ENCODE results near the gene OSGIN1. TPM values are rescaled to one million over a fixed set of nuclear protein-coding genes. Genes with fewer than 3 reads are reported as not detected.
"Not testable (repeated sequence)": the region's sequence is repeated elsewhere in the genome, so short reads cannot be mapped to it uniquely, and the experiment has no call there.

Gene OSGIN1
- total RNA-seq, 1 experiment from 2014 or later = 1.7 TPM

DNA sequence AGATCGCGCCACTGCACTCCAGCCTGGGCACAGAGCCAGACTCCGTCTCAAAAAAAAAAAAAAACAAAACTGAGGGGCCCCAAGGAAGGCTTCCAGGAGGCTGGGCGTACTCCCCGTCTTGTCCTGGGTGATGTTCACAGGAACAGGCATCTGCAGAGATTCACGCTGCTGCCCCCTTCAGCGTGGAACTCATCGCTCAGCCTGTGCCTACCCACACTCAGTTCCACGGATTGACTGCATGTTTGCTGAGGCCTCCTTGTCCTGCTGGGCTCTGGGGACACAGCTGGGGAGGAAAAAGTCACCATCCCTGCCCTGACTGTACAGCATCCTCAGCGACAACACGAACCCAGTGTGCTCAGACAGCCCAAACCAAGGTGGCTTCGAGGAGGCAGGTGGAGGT lies 12.9 kb upstream of the OSGIN1 start:
- ATAC-seq (peak; percentile 23; the same call in 1 of the 2 replicates), DNase-seq (ENCODE audit: low spot score) (no peak)
- TF ChIP-seq, protein P1, sequence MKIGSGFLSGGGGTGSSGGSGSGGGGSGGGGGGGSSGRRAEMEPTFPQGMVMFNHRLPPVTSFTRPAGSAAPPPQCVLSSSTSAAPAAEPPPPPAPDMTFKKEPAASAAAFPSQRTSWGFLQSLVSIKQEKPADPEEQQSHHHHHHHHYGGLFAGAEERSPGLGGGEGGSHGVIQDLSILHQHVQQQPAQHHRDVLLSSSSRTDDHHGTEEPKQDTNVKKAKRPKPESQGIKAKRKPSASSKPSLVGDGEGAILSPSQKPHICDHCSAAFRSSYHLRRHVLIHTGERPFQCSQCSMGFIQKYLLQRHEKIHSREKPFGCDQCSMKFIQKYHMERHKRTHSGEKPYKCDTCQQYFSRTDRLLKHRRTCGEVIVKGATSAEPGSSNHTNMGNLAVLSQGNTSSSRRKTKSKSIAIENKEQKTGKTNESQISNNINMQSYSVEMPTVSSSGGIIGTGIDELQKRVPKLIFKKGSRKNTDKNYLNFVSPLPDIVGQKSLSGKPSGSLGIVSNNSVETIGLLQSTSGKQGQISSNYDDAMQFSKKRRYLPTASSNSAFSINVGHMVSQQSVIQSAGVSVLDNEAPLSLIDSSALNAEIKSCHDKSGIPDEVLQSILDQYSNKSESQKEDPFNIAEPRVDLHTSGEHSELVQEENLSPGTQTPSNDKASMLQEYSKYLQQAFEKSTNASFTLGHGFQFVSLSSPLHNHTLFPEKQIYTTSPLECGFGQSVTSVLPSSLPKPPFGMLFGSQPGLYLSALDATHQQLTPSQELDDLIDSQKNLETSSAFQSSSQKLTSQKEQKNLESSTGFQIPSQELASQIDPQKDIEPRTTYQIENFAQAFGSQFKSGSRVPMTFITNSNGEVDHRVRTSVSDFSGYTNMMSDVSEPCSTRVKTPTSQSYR (CRISPR knock-in tag; IDR thresholded peaks at IDR 0.05) = no peak
- TF ChIP-seq, protein P2, sequence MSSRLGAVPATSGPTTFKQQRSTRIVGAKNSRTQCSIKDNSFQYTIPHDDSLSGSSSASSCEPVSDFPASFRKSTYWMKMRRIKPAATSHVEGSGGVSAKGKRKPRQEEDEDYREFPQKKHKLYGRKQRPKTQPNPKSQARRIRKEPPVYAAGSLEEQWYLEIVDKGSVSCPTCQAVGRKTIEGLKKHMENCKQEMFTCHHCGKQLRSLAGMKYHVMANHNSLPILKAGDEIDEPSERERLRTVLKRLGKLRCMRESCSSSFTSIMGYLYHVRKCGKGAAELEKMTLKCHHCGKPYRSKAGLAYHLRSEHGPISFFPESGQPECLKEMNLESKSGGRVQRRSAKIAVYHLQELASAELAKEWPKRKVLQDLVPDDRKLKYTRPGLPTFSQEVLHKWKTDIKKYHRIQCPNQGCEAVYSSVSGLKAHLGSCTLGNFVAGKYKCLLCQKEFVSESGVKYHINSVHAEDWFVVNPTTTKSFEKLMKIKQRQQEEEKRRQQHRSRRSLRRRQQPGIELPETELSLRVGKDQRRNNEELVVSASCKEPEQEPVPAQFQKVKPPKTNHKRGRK (CRISPR knock-in tag; IDR thresholded peaks at IDR 0.05; ENCODE audit: borderline replicate concordance) = no peak
- TF ChIP-seq OVOL2 (CRISPR knock-in tag; IDR thresholded peaks at IDR 0.05; ENCODE audit: borderline replicate concordance) (no peak), KAT7 (CRISPR knock-in tag; IDR thresholded peaks at IDR 0.05; ENCODE audit: borderline replicate concordance) (no peak), NR1H2 (CRISPR knock-in tag; IDR thresholded peaks at IDR 0.05) (no peak), CREB1 (CRISPR knock-in tag; IDR thresholded peaks at IDR 0.05) (no peak), NFATC4 (CRISPR knock-in tag; IDR thresholded peaks at IDR 0.05) (no peak), SMAD3 (CRISPR knock-in tag; IDR thresholded peaks at IDR 0.05; ENCODE audit: borderline replicate concordance) (no peak)
- TF ChIP-seq, protein P3, sequence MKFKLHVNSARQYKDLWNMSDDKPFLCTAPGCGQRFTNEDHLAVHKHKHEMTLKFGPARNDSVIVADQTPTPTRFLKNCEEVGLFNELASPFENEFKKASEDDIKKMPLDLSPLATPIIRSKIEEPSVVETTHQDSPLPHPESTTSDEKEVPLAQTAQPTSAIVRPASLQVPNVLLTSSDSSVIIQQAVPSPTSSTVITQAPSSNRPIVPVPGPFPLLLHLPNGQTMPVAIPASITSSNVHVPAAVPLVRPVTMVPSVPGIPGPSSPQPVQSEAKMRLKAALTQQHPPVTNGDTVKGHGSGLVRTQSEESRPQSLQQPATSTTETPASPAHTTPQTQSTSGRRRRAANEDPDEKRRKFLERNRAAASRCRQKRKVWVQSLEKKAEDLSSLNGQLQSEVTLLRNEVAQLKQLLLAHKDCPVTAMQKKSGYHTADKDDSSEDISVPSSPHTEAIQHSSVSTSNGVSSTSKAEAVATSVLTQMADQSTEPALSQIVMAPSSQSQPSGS (CRISPR knock-in tag; IDR thresholded peaks at IDR 0.05; ENCODE audit: borderline replicate concordance, low read depth) = no peak
- Mint-ChIP-seq H3K27ac (no peak overlapping the region), H3K9me3 (no peaks in the 10 kb centered on the region), H3K27me3 (ENCODE audit: low read depth) (no peaks in the 10 kb centered on the region; the same call in 1 of the 2 replicates), H3K36me3 (no peaks in the 10 kb centered on the region), H3K4me1 (peaks cover 7% of the 10 kb centered on the region; the same call in 1 of the 2 replicates), H3K4me3 (no peak overlapping the region)
- POLR2A ChIA-PET = no interaction called here
- CTCF ChIA-PET = interaction anchor here (0.7 to 1.4 kb wide), 3 partner anchors 8 to 14 kb away, joined by 3 to 7 read pairs (median 4); no protein-coding TSS in a partner anchor

DNA sequence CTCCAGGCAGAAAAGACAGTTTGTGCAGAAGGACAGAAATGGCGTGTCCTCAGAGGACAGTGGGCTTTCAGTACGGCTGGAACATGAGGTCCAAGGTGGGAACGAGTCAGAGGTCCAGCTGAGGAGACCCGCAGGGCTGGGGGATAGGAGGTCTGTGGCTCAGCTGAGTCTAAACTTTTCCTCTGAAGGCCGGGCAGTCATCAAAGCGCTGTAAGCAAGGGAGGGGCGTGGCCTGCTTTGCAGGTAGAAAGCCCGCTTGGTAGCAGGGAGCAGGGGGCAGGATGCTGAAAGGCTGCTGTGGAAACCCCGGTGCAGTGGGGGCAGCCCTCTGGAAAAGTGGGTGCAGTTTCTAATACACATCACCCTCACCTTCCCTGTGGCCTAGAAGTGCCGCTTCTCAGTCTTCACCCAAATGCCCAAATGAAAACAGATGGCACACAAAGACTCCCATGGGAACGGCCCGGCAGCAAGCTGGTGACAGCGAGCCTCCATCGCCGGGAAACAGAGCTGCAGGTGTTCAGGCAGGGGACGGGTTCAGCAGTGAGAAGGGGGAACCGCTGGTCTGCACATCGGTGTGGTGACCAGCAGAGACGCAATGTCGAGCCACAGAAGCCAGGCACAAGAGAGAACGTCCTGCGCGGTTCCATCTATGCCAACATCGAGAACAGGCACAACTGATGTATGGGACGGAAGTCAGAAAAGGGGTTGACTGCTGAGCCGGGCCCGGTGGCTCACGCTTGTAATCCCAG lies 12.2 kb upstream of the OSGIN1 start:
- ATAC-seq = peak; percentile 51
- Mint-ChIP-seq H3K4me3 (no peak overlapping the region), H3K27me3 (ENCODE audit: low read depth) (no peaks in the 10 kb centered on the region; the same call in 1 of the 2 replicates), H3K36me3 (no peaks in the 10 kb centered on the region), H3K4me1 (peaks cover 7% of the 10 kb centered on the region; the same call in 1 of the 2 replicates), H3K27ac (peak overlapping the region; percentile 80), H3K9me3 (no peaks in the 10 kb centered on the region)
- POLR2A ChIA-PET = no interaction called here
- CTCF ChIA-PET = interaction anchor here (1.4 kb wide), 1 partner anchor 13 kb away, joined by 7 read pairs; no protein-coding TSS in a partner anchor
- TF ChIP-seq TCF7 (CRISPR knock-in tag; IDR thresholded peaks at IDR 0.05; ENCODE audit: low read depth) (no peak), NFE2L1 (CRISPR knock-in tag; IDR thresholded peaks at IDR 0.05) (0 out of 2 replicates have a peak, but pooled peaks have one; percentile 14), ELF4 (CRISPR knock-in tag; IDR thresholded peaks at IDR 0.05; ENCODE audit: low read depth) (no peak)
- TF ChIP-seq, protein P4, sequence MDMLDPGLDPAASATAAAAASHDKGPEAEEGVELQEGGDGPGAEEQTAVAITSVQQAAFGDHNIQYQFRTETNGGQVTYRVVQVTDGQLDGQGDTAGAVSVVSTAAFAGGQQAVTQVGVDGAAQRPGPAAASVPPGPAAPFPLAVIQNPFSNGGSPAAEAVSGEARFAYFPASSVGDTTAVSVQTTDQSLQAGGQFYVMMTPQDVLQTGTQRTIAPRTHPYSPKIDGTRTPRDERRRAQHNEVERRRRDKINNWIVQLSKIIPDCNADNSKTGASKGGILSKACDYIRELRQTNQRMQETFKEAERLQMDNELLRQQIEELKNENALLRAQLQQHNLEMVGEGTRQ (CRISPR knock-in tag; IDR thresholded peaks at IDR 0.05) = no peak
- TF ChIP-seq, protein P5, sequence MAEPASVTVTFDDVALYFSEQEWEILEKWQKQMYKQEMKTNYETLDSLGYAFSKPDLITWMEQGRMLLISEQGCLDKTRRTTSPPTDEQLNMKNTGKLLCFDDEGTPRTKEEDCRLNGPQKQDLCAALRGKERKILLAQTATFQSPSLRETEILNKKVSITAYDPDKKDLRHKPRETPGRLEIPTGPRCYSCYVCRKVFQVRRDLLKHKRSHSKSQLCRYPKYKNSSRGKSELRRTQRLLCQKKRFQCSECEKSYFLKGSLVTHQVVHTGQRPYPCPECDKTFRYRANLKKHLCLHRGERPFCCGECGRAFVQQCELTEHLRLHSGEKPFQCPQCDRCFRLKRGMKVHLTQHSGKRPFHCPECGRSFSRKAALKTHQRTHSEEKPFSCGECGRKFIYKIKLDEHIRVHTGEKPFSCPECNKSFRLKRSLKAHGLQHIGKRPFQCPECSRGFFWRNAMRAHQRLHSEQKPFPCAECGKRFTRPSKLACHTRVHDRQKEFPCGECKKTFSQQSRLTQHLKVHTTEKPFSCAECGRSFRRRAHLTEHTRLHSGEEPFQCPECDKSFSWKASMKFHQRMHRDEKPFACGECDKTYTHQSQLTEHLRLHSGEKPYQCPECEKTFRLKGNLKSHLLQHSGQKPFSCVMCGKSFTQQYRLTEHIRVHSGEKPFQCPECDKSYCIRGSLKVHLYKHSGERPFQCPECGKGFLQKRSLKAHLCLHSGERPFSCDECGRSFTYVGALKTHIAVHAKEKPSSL (CRISPR knock-in tag; conservative IDR thresholded peaks at IDR 0.05) = no peak
- DNase-seq (ENCODE audit: low spot score) = no peak

DNA sequence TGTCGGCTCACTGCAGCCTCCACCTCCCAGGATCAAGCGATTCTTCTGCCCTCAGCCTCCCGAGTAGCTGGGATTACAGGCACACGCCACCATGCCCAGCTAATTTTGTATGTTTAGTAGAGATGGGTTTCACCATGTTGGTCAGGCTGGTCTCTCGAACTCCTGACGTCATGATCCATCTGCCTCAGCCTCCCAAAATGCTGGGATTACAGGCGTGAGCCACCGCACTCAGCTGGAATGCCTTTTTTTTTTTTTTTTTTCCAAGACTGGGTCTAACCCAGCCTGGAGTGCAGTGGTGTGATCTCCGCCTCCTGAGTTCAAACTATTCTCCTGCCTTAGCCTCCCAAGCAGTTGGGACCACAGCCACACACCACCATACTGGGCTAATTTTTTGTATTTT lies 11.5 kb upstream of the OSGIN1 start:
- H3K4me3 Mint-ChIP-seq, H3K4me1 Mint-ChIP-seq: not testable (repeated sequence)
- CTCF ChIA-PET = interaction anchor here (1.4 kb wide), 1 partner anchor 12 kb away, joined by 7 read pairs; no protein-coding TSS in a partner anchor

More for the DNA sequence above, 11.5 kb upstream of the OSGIN1 start:
- ATAC-seq; DNase-seq (ENCODE audit: low spot score); H3K9me3 Mint-ChIP-seq; H3K27ac Mint-ChIP-seq; H3K36me3 Mint-ChIP-seq; H3K27me3 Mint-ChIP-seq (ENCODE audit: low read depth); POLR2A ChIA-PET: not testable (repeated sequence)

Data from WTC11 (cell line).